DND-41 (cell line): ENCODE measurements around the gene TNN.

Experiments
- EZH2 ChIP-seq: IDR thresholded peaks from 3 replicates; pipeline ENCODE4 v1.6.1; 2012; ENCODE audit warnings: borderline replicate concordance, low read depth, mild to moderate bottlenecking, moderate library complexity, low read length, inconsistent platforms; ENCODE audit not compliant: severe bottlenecking
- TF ChIP-seq, protein P1 (sequence below): IDR thresholded peaks from 2 replicates; pipeline ENCODE4 v1.5.1; 2012; ENCODE audit warnings: borderline replicate concordance, low read length, moderate library complexity, mild to moderate bottlenecking; ENCODE audit not compliant: poor library complexity, severe bottlenecking; ENCODE audit errors: extremely low read depth

DNA sequence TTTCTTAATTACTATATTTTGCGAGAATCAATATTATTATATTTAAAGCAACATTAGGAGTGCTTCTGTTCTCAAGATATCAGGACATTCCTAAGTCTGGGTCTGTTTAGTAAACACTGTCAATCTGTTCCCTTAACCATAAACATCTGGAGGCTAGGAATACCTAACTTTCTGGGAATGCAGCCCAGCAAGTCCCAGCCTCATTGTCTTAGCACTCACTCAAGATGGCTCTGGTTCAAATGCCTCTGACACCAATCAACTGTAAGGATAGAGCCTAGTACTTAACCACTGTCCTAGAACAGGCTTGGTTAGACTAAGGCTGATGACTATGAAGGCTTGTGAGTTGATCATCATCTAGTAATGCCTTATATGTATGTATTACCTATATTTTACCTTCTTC, 61.5 kb downstream of the TNN start:
- TF ChIP-seq, protein P1, sequence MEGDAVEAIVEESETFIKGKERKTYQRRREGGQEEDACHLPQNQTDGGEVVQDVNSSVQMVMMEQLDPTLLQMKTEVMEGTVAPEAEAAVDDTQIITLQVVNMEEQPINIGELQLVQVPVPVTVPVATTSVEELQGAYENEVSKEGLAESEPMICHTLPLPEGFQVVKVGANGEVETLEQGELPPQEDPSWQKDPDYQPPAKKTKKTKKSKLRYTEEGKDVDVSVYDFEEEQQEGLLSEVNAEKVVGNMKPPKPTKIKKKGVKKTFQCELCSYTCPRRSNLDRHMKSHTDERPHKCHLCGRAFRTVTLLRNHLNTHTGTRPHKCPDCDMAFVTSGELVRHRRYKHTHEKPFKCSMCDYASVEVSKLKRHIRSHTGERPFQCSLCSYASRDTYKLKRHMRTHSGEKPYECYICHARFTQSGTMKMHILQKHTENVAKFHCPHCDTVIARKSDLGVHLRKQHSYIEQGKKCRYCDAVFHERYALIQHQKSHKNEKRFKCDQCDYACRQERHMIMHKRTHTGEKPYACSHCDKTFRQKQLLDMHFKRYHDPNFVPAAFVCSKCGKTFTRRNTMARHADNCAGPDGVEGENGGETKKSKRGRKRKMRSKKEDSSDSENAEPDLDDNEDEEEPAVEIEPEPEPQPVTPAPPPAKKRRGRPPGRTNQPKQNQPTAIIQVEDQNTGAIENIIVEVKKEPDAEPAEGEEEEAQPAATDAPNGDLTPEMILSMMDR: no peak
- TF ChIP-seq EZH2: no peak
